Measurements from ENCODE around the gene SCFD2.

DNA sequence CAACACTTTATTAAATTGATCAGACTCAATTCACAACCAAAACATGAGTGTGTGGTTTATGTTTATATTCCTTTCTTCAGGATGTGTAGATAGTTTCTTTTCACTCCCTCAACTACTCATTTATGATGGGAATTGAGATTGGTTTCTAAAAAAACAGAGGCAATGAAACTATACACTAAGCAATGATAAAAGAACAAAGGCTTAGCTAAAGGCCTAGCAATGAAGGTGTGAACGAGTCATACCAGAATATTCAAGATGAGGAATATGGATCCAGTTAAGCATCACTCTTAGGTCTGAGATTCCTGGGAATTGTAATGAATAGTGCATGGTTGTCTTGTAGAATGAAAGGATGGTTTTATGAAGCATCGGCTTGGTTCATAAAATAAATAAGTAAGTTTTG is 521.3 kb downstream of the SCFD2 start:
- TF ChIP-seq, protein P1, sequence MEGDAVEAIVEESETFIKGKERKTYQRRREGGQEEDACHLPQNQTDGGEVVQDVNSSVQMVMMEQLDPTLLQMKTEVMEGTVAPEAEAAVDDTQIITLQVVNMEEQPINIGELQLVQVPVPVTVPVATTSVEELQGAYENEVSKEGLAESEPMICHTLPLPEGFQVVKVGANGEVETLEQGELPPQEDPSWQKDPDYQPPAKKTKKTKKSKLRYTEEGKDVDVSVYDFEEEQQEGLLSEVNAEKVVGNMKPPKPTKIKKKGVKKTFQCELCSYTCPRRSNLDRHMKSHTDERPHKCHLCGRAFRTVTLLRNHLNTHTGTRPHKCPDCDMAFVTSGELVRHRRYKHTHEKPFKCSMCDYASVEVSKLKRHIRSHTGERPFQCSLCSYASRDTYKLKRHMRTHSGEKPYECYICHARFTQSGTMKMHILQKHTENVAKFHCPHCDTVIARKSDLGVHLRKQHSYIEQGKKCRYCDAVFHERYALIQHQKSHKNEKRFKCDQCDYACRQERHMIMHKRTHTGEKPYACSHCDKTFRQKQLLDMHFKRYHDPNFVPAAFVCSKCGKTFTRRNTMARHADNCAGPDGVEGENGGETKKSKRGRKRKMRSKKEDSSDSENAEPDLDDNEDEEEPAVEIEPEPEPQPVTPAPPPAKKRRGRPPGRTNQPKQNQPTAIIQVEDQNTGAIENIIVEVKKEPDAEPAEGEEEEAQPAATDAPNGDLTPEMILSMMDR (IDR thresholded peaks at IDR 0.05), result no peak
- no peak for TF ChIP-seq EP300 (IDR thresholded peaks at IDR 0.05)
- no peak for TF ChIP-seq POLR2A (IDR thresholded peaks at IDR 0.05)

All from ovary (tissue), 3 donors.